Rectal smooth muscle tissue (tissue), 1 donor: ENCODE results near the gene OXGR1.

Source experiments
- H3K27ac ChIP-seq: one replicate; pipeline ENCODE4 v1.7.0; 2013; ENCODE audit warnings: low read depth, low read length, inconsistent platforms
- H3K27me3 ChIP-seq: one replicate; pipeline ENCODE4 v1.7.0; 2013; ENCODE audit warnings: low read length; ENCODE audit not compliant: control insufficient read depth, insufficient read depth
- H3K36me3 ChIP-seq: one replicate; pipeline ENCODE4 v1.7.0; 2013; ENCODE audit warnings: low read length; ENCODE audit not compliant: control insufficient read depth, insufficient read depth
- H3K4me1 ChIP-seq: one replicate; pipeline ENCODE4 v1.7.0; 2013; ENCODE audit warnings: low read length; ENCODE audit not compliant: control insufficient read depth, insufficient read depth
- H3K4me3 ChIP-seq: one replicate; pipeline ENCODE4 v1.7.0; 2013; ENCODE audit warnings: low read length
- H3K9ac ChIP-seq: one replicate; pipeline ENCODE4 v1.7.0; 2013; ENCODE audit warnings: low read length

The OXGR1 gene

GRCh38 chr13:97019236-97019635, 25.0 kb upstream of the OXGR1 start:
- Histone ChIP-seq H3K4me3 (no peak overlapping the region), H3K4me1 (no peaks in the 10 kb centered on the region)

GRCh38 chr13:97018029-97018819, 23.9 kb upstream of the OXGR1 start:
- no peak overlapping the region for H3K4me3 ChIP-seq
- no peaks in the 10 kb centered on the region for H3K4me1 ChIP-seq
- no peak overlapping the region for H3K9ac ChIP-seq
- H3K27ac ChIP-seq: no peak overlapping the region
- H3K36me3 ChIP-seq: no peaks in the 10 kb centered on the region
- H3K27me3 ChIP-seq: no peaks in the 10 kb centered on the region

More at GRCh38 chr13:97019236-97019635, 25.0 kb upstream of the OXGR1 start:
- Histone ChIP-seq H3K9ac (no peak overlapping the region), H3K27me3 (no peaks in the 10 kb centered on the region), H3K27ac (no peak overlapping the region), H3K36me3 (no peaks in the 10 kb centered on the region)

GRCh38 chr13:97017322-97017721, 23.0 kb upstream of the OXGR1 start:
- H3K36me3 ChIP-seq: no peaks in the 10 kb centered on the region
- H3K4me3 ChIP-seq: no peak overlapping the region
- H3K27ac ChIP-seq: no peak overlapping the region
- H3K9ac ChIP-seq: no peak overlapping the region
- no peaks in the 10 kb centered on the region for H3K27me3 ChIP-seq
- no peaks in the 10 kb centered on the region for H3K4me1 ChIP-seq

DNA sequence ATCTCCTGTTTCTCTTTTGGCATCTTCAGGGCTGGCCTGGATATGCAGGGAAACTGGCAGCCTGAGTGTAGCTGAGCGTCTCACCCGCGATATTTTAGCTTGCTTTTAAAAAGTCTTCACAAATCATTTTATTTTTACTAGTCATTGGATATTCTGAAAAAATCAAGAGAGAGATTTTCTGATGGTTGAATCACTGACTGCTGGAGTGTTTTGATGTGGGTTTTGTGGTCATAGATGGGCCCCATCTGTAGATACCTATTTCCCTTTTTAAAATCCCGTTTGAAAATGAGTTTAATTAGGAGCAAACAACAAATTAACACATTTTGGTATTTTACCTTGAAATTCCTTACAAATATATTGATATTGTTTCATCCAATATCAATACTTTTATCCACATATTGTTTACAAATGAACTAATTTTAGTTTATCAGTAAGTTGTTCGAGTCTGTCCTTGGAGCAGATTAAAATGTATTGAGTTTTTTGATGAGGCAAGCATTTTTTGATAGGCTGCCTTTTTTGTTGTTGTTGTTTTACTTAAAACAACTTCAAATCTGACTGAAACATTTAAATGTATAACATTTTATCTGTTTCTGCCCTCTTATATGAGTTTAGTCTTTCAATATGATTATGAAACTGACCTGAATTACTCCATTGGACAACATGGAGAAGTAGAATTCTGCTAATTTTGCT, 21.5 kb upstream of the OXGR1 start:
- Histone ChIP-seq H3K36me3 (no peaks in the 10 kb centered on the region), H3K4me3 (no peak overlapping the region), H3K4me1 (no peaks in the 10 kb centered on the region), H3K27me3 (no peaks in the 10 kb centered on the region), H3K9ac (no peak overlapping the region), H3K27ac (no peak overlapping the region)

GRCh38 chr13:97012251-97013048, 18.2 kb upstream of the OXGR1 start:
- Histone ChIP-seq H3K27me3 (no peaks in the 10 kb centered on the region), H3K4me1 (no peaks in the 10 kb centered on the region), H3K27ac (no peak overlapping the region), H3K36me3 (no peaks in the 10 kb centered on the region), H3K9ac (no peak overlapping the region), H3K4me3 (no peak overlapping the region)

GRCh38 chr13:97011446-97012131, 17.3 kb upstream of the OXGR1 start:
- H3K4me1 ChIP-seq: no peaks in the 10 kb centered on the region
- H3K4me3 ChIP-seq: no peak overlapping the region
- H3K36me3 ChIP-seq: no peaks in the 10 kb centered on the region
- no peak overlapping the region for H3K27ac ChIP-seq
- no peak overlapping the region for H3K9ac ChIP-seq
- H3K27me3 ChIP-seq: no peaks in the 10 kb centered on the region

GRCh38 chr13:97008643-97009042, 14.4 kb upstream of the OXGR1 start:
- no peaks in the 10 kb centered on the region for H3K36me3 ChIP-seq
- H3K9ac ChIP-seq: no peak overlapping the region
- no peak overlapping the region for H3K27ac ChIP-seq
- no peak overlapping the region for H3K4me3 ChIP-seq
- H3K4me1 ChIP-seq: no peaks in the 10 kb centered on the region
- H3K27me3 ChIP-seq: no peaks in the 10 kb centered on the region

GRCh38 chr13:97005625-97006262, 11.5 kb upstream of the OXGR1 start:
- Histone ChIP-seq H3K36me3 (no peaks in the 10 kb centered on the region), H3K9ac (no peak overlapping the region), H3K27me3 (no peaks in the 10 kb centered on the region), H3K27ac (no peak overlapping the region), H3K4me3 (no peak overlapping the region), H3K4me1 (no peaks in the 10 kb centered on the region)

- Histone ChIP-seq H3K27ac (no peak overlapping the region), H3K4me1 (no peaks in the 10 kb centered on the region), H3K9ac (no peak overlapping the region), H3K27me3 (no peaks in the 10 kb centered on the region), H3K4me3 (no peak overlapping the region), H3K36me3 (no peaks in the 10 kb centered on the region)
Observed at GRCh38 chr13:97004886-97005285, 10.6 kb upstream of the OXGR1 start.

DNA sequence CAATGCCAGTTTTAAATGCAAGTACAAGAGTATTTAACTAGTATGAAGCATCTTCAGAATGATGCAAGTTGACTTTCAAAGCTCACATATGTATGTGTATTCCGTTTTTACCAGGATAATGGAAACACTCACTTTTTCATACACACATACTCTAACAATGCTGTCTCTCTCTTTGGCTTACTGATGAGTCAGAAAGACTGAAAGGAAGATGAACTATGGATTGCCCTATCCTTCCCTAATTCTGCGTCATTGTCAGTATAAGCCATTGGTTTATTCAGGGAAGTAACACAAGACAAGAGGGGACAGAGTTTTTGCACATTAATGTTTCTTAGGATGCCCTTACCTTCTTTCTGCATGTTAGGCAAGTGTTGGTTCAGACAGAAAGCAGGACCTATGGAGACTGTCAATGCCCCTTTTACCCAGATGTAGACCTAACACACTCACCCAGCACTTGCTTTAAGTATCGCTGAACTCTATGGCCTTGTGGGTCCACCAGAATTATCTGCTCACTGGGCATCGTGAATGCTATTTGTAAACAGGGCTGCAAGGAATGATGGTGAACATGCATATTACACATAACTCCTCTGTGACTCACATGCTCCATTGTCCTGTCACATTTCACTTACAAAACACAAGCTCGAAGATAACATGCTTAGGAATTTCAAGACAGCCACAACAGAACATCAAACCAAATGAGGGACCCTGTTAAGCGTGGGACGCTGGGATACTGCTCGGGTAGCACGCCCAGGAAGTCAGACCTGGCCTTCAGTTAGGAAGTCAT, 10.0 kb upstream of the OXGR1 start:
- Histone ChIP-seq H3K4me3 (no peak overlapping the region), H3K27me3 (no peaks in the 10 kb centered on the region), H3K36me3 (no peaks in the 10 kb centered on the region), H3K9ac (no peak overlapping the region), H3K27ac (no peak overlapping the region), H3K4me1 (no peaks in the 10 kb centered on the region)

DNA sequence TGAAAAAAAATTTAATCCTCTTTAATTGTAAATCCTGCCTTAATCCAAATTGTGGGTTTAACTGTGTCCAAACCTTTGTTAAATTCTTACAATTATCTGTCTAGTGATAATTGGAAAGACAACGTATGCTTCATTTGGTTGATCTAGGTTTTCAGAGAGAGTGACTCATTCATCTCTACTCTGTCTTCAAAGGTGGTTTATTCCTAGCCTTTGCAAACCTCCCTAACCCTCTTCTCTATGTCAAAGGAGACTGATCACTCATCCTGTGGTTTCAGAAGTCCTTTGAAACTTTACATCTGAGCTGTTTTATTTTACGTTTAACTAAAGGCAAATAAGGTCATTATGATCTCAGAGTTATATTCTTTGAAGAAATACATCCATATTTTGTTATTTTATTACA, 8.8 kb upstream of the OXGR1 start:
- no peaks in the 10 kb centered on the region for H3K36me3 ChIP-seq
- no peak overlapping the region for H3K4me3 ChIP-seq
- no peaks in the 10 kb centered on the region for H3K4me1 ChIP-seq
- no peaks in the 10 kb centered on the region for H3K27me3 ChIP-seq
- H3K27ac ChIP-seq: no peak overlapping the region
- no peak overlapping the region for H3K9ac ChIP-seq
